HG02678 (cell line): Measurements from ENCODE around the gene IQGAP2.

Experiments used
- ATAC-seq: cut with Tn5 transposase; IDR thresholded peaks from one replicate; pipeline ENCODE4 v1.9.1; 2021; ENCODE audit warnings: mild to moderate bottlenecking, moderate library complexity; ENCODE audit not compliant: unreplicated experiment

IQGAP2 gene

DNA sequence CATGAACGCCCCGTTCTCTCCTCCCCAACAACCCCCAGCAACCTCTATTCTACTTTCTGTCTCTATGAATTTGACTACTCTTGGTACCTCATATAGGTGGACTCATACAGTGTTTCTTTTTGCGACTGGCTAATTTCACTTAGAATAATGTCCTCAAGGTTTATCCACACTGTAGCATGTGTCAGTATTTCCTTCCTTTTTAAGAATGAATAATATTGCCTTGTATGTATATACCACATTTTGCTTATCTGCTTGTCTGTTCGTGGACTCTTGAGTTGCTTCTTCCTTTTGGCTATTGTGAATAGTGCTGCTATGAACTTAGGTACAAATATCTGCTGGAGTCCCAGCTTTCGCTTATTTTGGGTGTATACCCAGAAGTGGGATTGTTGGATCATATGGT lies 42.7 kb downstream of the IQGAP2 start:
- no peak for ATAC-seq

DNA sequence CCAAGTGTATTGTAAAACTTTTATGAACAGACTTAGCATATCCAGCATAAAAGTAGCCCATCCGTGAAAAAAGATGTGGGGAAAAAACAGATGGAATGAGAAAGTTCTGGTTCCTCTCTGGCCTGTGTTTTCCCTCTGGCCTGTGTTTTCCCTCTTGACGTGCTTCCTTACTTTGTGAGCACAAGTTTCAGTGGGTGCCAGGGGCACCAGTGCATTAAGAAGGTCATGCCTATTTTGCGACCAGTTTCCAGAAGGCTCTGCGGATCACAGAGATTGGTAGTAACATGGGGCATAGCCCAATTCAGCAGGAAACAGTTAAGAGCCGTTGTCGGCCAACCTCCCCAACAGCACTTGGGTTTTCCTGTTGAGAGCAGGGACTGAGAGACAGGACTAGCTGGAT lies 43.7 kb downstream of the IQGAP2 start:
- no peak for ATAC-seq

DNA sequence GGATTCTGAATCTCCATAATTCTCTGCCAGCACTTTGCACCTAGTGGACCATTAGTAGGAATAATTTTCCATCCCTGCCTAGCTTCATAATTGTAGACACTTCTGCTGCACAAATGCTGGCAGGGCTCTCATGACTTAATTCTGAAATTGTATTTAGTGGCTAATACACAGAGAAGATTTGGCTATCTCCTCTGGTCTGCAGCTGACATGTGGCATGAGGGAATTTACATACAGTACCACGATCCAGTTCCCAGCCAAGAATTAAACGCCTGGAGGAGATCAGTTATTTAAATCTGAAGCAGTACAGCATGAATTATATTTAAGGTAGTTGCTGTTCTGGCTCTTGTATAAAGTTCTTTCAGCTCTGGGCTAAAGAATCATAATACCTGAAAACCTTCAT lies 46.5 kb downstream of the IQGAP2 start:
- ATAC-seq = no peak

DNA sequence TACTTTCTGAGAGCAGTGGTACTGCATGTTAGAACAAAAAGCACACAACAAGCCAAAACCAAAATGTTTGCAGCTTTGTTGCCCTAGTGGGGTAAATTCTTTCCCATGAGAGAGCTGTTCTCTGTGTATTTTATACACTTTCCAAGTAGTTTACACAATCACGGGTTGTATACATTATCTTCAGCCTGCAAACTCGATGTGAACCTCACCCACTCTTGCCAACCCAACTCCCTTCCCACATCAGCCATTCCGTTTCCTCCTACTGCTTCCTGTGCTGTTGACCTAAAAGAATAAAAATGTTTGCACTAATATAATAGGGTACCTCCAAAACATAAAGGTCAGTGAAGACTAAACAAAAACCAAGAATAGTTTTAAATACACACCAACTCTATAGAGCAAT lies 47.0 kb downstream of the IQGAP2 start:
- ATAC-seq = no peak

DNA sequence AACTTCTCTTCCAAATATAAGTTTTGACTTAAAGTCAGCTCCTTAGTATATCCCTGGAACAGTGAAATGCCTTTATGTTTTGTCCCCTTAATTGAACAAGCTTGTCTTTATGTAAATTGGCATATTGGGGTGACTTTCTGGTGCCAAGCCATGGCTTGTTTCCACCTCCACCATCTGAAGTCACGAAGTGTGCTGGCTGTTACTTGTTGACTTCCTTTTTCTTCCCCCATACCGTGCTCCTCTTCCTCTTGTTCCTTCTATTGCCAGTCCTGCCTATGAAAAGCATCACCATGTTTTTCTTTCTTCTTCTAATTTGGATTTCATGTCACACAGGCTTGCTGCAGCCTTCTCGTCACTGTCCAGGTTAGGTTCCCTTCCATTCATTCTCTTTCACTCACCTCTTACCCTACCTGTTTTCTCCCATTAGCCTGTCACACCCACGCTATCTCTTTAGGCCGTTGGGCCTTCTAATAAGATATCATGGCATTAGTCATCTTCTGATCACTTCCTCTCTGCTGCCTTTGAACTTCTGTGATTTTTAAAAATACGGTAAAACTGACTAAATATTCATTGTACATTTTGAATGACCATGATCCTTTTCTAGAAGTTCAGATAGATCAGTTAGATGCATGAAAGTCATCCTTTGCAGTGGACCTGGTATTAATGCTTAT lies 48.1 kb downstream of the IQGAP2 start:
- no peak for ATAC-seq

DNA sequence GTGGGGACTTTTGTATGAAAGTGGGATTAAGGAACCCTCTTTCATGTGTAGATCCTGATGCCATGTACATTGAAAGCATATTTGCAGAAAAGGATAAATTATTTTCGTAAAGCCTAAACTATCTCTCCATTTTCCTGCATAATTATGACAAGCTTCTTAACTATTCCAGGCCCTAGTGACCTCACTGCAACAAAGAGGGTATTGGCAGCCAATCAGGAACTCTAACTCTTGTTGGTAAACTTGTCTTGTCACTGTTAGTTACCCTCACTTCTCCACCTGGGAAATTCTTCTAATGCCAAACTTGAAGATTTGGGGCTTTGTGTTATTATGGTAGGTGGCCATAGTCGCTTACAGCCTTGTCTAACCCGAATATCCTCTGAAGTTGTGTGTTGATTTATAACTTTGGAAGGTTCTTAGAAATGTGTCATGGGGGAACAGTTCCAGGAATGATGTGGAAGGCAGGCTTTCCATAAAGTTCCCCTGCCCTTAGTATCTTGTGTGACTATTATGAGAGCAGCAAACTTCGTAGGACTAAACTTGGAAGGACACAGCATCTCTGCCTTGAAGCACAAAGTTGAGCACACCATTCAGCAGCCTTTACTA lies 52.5 kb downstream of the IQGAP2 start:
- no peak for ATAC-seq

DNA sequence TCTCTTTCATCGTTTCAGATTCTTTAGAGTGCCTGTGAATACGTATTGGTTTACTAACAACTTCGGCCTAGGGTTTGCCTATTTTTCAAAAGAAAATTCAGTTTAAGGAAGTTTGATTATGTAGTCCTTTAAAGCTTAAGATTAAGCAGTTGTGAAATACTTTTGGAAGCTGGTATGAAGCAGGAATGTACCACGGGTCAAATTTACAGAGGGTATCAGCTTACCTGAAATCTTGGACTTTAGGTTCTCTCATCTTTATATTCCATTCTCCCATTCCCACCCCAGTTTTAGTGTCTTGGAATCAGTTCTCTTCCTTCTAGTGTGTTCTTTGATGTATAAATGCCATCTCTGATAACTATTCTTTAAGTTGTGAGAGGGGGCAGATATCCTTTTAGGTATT lies 53.2 kb downstream of the IQGAP2 start:
- ATAC-seq = no peak

DNA sequence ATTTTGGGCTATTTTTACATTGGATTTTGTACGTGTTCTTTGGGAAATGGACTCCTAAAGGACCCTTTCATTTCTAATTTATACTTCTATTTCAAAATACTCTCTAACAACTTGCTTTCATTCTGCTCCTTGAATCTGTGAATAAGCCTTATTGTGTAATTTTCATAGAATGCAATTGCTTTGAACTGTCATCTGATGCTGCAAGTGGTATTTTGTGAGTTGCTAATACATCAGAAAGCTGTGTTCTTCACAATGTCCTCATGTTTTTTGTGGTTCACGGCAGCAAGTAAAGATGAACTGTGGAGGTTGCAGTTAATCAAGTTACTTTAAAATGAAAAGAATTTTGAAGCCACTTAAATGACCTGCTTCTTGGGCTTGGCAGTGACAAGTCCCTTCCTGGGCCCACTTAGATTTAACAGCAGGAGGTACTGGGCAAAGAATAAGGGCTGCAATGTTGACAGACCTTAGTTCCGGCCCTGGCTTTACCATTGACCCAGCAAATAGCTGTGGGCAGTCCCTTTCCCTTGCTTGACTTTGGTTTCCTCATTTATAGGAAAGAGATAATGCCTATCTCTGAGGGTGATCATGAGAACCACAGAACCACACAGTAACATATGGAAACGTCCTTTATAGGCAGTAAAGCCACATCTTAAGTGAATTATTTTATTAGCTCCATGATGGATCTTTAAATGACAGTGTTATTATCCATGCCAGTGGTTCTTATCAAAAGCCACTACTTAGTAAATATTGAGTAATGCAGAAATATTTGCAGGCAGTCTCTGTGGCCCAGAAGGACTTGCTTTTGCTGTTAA lies 54.8 kb downstream of the IQGAP2 start:
- ATAC-seq = no peak

DNA sequence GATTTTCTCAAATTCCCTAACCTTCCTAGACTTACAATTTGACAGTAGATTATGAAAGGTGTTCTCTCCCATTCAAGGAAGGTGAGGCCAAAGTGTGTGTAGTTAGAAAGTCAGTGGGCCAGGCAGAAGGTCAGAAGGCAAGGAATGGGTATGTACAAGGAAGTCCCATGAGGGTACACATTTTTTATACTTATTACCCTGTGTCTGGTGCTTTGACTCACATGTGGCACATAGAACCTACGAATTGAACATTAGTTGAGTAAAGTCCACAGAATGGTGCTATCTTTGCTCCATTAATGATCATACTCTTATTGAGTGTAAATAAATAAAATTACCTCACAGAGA lies 55.4 kb downstream of the IQGAP2 start:
- no peak for ATAC-seq

DNA sequence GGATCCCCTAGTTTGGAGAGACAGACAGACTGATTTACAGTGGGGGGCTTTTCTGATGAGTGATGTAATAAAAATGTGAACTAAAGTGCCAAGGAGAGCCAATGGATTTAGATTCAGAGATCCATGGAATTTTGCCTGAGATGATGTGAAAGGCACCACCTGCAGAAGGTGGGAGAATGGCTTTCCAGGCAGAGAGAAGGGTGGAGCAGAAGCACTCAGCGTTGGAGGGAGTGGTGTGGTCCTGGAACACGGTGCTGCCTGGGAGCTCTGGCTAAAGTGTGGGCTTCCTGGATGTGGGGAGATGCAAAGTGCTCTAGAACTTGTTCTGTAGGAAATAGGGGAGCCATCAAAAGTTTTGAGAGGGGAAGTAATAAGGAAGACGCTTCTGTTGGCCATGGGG lies 57.0 kb downstream of the IQGAP2 start:
- ATAC-seq = no peak

DNA sequence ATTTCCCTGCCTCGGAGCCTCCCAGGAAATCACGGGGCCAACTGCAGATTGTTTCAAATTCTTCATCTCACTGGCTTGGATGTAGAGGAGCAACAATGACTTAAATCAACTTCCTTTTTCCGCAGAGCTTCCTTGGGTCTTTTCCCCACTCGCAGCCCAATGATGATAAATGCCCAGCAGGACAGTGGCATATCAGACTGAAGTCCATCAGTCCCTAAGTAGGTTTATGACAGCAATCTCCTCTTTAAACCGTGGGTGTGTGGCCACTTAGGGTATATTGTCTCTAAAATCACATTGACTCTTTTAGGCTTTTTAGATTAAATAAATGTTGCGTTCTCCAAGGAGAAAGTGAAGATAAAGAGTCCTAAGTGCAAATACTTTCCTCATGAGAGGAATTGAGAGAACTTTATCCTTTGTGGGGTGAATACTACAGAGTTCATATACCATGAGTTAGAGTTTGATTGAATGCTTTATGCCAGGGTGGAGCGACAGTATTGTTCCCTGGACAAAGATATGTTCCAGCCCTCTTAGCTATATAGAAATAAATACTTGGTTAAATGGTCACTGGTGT lies 59.1 kb downstream of the IQGAP2 start:
- no peak for ATAC-seq

DNA sequence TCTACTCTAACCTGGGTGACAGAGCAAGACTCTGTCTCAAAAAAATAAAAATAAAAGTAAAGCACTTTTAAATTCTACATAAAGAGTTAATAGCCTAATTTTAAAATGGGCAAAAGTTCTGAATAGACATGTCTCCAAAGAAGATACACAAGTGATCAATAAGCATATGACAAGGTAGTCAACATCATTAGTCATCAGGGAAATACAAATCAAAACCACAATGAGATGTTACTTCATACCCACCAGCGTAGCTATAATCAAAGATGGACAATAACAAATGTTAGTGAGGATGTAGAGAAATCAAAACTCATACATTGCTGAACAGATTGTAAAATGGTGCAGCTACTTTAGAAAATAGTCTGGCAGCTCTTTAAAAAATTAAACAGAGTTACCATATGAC lies 64.1 kb downstream of the IQGAP2 start:
- ATAC-seq = no peak

DNA sequence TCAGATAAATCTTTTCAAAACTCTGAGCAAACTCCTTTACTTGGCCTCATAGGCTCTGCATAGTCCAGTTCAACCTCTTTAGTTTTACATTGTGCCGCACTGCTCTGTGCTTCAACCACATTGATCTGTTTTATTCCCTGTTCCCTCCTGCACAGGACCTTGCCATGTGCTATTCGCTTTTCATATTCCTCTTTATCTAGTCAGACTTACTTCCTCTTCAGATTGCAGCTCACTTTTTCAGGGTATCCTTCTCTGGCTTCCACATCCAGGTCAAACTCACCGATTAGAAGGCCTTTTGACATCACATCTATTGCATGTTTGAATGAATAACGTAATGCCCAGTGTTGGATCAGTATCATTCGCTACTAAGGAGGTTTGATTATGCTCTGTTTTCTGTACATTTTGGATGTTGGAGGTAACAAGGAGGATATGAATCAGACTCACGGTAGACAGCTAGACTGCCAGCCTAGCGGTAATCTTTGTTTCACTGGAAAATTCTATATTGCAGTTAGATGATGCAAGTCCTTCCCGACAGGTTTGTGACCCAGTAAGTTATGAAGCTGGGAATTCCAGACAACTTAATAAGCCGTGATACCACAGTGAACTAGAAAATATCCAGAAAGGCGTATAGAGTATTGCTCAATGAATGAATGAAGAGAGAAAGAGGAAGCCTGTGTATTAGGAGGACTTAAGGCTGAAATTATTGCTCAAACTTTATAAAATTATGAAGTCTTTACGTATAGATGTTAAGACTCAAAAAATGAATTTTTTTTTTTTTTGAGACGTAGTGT lies 65.7 kb downstream of the IQGAP2 start:
- no peak for ATAC-seq

DNA sequence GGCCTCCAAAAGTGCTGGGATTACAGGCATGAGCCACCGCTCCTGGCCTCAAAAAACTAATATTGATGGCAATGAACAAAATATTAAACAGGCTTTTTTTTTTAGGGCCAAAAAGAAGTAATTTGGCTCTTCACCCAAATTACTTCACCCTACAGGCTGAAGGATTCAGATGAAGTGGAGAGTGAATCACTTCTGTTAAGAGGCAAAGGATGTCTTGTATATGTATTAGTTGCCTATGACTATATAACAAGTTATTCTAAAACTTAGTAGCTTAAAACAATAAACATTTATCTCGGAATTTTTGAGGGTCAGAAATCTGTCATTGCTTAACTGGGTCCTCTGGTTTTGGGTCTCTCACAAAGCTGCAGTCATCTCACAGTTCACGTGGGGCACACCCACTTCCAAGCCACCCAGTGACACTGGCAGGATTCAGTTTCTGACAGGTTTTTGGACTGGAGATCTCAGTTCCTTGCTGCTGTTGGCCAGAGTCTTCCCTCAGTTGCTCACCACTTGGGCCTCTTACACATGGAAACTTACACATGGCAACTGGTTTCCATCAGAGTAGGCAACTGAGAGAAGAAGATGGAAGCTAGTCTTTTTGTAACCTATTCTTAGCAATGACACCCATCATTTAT lies 66.7 kb downstream of the IQGAP2 start:
- ATAC-seq = no peak

DNA sequence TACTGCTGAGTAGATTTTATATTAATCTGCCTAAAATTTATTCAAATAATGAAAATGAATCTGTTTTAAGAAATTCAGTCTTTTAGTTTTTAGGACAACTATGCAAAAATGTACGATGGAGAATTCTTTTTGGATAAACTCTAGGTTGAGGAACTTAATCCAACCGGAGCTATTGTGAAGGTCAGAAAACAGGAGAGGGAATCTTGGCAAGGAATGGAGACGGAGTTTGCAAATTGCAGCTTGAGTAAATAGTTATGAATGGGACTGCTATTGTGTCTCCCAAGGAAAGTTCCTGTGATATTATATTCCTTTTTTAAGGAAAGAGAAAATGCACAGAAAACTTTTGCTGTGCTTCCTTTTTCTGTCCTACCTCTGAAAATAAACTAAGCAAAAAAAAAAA lies 67.9 kb downstream of the IQGAP2 start:
- no peak for ATAC-seq

DNA sequence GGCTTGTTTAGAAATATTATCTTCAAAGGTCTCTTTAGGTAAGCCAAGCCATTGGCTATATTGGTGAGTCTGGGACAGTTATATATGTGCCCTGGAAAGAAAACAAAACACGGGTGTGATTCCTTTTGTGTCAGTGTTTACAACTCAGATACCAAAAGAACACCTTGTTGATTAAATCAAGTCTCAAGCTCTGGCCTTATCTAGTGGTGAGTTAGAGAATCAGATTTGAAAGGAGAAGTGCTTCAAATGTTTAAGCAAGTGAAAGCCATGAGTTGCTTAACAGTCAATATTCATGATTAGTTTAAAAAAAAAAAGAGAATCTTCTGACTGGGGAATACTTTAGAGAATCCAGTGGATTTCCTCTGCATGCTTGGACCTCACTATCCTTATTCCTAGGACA lies 68.3 kb downstream of the IQGAP2 start:
- no peak for ATAC-seq

DNA sequence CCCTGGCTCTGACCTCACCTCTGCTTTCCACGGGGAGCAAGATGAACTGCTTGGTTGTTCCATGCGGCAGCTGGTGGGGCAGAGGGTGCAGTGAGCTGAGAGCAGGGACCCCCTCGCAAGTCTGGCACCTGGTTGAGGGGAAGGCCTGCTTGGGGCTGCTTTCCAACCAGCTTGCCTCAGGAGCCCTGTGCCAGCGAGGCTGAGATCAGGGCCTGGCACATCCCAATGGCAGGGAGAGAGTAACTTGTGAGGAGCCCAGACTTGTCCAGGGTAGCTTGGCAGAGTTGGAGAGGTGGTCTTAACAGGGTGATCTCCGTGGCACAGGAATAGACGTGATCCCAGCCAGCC lies 68.9 kb downstream of the IQGAP2 start:
- ATAC-seq = no peak

DNA sequence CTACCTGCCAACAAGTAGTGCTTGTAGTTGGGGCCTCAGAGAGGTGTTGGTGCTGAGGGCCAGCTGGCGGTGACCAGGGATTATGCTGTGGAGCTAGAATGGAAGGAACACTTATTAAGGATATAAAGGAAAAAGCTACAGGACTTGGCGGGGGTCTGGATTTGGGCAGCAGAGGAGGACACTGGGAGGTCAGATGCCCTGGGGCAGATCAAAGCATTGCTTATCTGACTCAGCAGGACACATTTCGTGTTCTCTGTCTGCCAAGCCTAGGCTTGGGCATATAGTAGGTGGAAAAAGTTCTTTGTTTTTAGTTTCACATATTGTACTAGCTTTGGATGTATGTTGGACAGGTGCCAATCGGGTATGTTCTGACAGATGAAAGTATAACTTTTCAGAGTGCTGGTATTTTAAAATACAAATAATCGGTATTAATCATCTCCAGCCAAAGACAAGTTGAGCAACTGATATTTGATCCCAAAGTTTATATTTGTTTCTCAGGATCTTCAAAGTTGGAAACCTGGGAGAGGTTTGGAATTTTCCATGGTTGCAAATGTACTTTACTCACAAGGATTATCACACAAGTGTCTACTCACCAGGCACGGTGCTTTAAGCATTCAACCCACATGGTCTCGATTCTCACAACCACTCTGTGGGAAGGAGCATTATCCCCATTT lies 69.4 kb downstream of the IQGAP2 start:
- ATAC-seq = no peak

DNA sequence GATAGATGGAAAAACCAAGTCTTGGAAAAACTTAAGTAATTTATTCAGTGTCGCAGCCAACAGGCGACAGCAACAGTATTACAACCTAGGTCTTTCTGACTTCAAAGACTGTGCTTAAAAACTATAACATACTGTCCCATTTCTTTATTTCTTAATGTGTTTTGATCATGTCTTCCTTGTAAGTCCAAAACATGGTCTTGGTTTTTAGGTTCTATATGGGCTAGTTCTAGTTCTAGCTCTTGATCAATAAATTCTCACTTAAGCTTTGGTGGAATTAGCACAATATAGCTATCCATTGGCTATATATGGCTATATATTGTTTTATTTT lies 69.9 kb downstream of the IQGAP2 start:
- no peak for ATAC-seq

DNA sequence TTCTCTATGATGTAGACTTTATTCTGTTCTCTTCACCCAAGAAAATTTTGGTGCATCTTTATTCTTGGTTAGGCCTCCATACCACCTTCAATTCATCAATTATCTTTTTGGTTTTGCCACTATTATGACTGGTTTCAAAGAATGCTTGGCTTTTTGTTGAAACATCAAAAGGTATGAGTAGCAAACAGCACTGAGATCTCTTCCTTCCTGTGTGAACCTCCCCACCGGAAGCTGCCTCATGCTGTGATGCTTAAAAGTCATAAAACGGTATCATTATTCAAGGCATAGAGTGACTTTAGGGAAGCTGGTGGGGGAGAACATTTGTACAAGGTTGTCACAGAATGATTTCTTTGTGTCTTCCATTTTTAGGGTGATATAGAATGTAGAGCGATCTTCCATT lies 70.6 kb downstream of the IQGAP2 start:
- ATAC-seq = no peak

DNA sequence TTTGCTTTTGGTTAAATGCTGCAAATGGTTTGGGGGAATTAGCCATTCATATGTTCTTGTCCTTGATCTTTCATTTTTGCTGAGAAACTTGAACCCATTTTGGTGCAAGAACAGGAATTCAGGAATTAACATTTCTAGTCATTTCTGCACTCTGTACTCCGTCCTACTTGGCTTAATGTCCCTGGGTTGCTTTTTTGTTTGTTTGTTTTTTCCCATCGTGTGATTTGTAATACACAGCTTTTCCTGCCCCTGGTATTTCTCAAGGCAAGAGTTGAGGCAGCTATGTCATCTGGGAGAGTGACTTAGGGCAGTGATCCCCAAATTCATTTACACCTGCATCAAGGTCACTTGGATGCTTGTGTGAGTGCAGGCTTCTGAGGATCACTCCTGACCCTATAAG lies 71.3 kb downstream of the IQGAP2 start:
- ATAC-seq = no peak
